ENCODE data around the gene NT5DC1.

- TF ChIP-seq CTCF (IDR thresholded peaks at IDR 0.05 in 8 of 11, conservative IDR thresholded peaks at IDR 0.05 in 3 of 11) (no peak), POLR2A (IDR thresholded peaks at IDR 0.05) (no peak), POLR2AphosphoS5 (IDR thresholded peaks at IDR 0.05) (no peak)
Measured at GRCh38 chr6:116258520-116258919, 157.9 kb downstream of the NT5DC1 start.

Measured in spleen (tissue), 7 donors.